Fibroblast of skin of left biceps (primary cell): ENCODE measurements around the gene ISOC2.

Experiments used
- DNase-seq, 2 experiments: peaks; one replicate each; pipeline ENCODE4 v3.0.0-alpha.2; 2013; ENCODE audit warnings: low read depth in 2 of 2

ISOC2 gene

DNA sequence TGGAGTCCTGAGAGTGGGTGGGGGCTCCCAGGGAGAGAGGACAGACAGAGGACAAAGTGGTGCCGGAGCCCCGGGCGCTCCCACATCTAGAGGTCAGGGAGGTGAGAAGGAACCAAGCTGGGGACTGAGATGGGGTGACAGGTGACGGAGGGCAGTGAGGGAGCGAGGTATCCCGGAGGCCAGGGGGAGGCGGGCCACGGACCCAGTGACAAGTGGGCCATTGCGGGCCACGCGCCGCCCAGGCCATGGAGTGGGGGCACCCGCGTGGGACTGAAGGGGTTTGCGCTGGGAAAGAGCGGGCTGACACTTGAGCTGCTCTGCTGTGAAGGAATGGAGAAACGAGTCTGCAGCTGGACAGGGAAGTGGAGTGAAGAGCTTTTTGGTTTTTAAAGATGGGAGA is 17.6 kb upstream of the ISOC2 start:
- DNase-seq: no peak

DNA sequence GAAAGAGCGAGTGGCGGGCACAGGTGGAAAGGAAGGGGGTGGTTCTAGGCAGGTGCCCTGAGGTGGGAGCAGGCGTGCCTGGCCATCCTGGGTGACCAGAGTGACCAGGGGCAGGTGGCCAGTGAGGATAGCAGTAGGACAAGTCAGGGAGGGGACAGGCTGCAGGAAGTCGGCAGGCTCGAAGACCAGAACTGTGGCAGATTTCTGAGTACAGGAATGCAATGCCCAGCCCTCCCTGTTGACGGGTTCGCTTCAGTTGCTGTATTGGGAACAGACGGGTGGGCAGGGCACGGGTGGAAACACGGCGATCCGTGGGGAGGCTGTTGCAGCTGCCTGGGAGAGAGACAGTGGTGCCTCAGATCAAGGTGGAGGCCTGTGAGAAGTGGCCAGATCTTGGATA is 16.9 kb upstream of the ISOC2 start:
- DNase-seq: no peak

DNA sequence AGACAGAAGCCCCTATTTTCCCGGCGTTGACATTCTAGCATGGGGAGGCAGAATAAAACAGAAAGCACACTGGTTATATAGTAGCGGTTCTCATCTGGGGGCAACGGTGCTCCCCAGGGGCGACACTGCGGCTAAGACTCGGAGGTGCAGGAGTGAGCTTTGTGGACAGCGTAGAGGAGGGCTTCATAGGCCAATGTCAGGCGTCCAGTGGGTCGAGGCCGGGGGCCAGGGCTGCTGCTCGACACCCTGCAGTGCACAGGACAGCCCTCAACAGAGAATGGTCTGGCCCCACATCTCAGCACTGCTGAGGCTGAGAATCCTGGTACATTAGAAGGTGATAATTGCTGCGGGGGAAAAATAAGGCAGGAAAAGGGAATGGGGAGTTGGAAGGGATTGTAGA is 16.5 kb upstream of the ISOC2 start:
- DNase-seq: no peak

DNA sequence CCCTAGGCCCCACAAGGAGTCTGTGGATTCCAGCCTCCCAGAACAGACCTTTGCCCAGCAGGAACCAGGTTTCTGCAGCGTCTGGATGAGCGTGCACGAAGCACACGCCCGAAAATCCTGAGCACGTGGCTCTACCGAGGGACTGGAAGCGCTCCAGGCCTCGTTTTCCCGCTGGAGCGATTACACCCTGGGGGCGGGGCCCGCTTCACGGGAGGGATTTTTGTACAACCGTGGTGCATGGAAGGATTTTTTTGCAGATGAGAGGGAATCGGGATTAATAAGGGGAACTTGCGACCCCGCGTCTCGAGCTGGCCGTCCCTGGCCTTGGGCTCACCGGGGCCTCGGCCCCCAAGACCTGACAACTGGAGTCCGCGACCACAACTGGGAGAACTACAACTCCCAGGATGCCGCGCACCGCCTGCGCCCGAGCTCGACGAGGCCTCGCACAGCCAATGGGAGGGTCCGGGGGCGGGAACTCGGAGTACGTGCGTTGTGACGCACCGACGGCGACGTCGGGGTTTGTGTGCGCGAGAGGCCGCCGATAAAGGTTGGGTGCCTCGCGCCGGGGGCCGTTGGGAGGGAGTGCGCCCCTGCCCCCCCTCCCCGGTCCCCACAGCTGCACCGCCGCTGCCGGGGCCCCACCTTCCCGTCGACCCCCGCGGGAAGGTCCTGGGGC is 14.8 kb upstream of the ISOC2 start, which contains the start of gene ZNF628:
Gene ZNF628 (plus strand): TSS at position 518 of the 676 bp plus-strand sequence. CDS start 3,294 bp downstream, outside the sequence.
- DNase-seq: peak; percentile 96 to 97

DNA sequence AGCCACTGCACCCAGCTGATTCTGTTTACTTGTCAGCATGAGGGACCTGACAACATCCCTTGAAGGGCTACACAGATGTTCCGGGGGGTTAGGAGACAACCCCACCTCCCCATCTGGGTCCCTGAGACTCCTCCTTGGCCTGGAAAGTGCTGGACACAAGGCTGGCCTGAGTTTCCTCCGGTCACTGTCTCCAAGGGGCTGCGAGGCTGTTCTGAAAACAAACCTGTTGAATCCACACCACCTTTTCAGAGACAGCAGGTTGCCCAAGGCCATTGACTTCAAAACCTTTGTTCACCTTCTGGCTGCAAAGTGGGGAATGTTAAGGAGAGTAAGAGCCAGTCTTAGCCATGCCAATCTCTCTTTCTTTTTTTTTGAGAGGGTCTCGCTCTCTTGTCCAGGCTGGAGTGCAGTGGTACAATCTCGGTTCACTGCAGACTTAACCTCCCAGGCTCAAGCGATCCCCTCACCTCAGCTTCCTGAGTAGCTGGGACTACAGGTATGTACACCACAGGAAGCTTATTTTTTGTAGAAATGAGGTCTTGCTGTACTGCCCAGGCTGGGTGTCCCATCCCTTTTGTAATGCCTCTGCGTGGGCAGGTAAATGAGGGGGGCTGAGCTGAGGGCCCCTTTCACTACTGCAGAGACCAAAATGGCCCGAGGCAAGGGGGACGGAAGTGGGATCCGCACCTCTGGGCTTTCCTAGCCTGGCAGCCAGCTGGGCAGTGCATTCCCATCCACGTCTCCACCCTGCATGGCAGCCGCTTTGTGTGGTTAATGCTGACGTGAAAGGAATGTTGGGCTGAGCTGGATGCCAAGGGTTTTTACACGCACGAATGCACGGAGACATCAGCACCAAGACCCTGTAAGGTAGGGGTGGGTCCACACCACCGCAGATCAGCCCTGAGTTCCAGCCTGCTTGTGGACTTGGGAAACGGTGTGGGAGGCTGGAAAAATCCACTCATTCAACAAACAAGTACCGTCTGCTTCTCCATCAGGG is 13.1 kb upstream of the ISOC2 start:
- DNase-seq: no peak

DNA sequence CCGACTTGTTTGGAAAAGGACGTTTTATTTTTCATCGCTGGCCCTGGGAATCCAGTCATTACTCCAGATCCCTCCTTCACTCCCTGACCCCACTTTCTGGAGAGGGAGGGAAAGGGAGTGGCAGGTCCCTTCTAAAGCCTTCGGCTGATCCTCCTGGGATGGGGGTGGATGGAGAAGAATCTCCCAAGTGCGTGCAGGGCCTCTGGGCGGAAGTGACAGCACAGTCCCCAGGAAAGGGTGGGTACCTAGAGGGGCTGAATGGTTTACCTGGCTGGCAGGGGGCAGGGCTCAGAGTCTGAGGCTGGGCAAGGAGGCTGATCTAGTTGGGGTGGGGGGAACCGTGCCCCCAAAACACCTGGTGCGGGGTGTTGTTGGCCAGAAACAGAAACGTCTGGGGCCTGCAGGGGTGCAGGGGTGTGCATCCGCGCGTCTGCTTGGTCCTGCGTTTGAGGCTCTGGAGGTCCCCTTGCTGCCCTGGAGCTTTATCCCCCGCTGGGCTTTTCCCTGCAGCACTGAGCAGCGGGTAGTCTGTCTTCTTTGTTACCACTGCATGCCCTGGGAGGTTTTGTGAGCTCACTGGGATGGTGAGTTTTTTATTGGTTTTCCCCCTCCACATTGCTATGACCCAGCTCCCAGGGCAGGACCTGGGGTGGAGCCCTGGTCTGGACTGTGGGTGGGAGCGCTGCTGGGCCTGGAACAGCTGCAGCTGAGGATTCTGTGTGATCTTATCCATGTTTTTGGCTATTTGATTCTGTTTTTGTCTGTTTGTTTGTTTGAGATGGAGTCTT is 12.0 kb upstream of the ISOC2 start:
- DNase-seq: no peak

DNA sequence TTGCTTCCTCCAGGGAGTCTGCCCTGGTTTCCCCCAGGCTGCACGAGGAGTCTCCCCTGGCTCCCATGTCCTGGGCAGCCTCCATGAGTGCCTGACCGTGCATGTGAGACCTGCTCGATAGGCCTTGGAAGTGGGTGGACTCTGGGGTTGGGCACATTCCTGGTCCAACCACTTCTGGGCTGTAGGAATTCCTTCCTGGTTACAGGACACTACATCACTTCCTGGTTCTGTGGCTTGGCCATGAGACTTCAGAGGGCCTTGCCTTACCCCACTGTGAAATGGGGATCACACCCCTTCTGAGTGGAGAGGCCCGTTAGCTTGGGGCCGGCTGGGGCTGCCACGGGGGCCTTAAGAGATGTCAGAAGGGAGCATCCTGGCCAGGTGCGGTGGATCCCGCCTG is 11.0 kb upstream of the ISOC2 start:
- no peak for DNase-seq

DNA sequence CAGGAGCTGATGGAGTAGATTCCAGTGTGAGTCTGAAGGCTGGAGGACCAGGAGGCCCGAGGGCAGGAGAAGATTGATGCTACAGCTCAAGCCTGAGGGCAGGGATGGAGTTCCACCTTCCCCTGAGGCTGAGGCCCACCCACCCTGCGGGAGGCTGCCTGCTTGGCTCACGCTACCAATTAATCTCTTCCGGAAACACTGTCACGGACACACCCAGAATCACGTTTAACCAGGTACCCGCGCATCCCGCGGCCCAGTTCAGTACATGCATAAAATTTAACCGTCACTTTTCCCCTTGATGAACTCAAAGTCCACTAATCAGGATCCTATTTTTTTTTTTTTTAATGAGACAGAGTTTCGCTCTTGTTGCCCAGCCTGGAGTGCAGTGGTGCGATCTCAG is 9.8 kb upstream of the ISOC2 start:
- no peak for DNase-seq

DNA sequence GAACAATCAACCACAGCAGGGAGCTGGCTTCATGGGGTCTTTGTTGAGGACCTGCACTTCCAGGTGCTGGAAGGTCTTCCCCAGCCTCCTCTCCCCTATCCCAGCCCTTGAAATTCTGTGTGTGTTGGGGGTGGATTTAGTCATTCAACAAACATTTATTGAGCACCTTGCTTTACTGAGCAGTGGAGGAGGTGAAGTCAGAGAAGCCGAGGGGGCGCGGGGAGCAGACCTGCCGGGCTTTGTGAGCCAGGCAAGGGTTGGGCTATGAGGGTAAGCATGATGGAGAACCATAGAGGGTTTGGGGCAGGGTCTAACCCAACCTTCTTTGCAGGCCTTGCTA is 6.6 kb upstream of the ISOC2 start:
- DNase-seq: no peak

DNA sequence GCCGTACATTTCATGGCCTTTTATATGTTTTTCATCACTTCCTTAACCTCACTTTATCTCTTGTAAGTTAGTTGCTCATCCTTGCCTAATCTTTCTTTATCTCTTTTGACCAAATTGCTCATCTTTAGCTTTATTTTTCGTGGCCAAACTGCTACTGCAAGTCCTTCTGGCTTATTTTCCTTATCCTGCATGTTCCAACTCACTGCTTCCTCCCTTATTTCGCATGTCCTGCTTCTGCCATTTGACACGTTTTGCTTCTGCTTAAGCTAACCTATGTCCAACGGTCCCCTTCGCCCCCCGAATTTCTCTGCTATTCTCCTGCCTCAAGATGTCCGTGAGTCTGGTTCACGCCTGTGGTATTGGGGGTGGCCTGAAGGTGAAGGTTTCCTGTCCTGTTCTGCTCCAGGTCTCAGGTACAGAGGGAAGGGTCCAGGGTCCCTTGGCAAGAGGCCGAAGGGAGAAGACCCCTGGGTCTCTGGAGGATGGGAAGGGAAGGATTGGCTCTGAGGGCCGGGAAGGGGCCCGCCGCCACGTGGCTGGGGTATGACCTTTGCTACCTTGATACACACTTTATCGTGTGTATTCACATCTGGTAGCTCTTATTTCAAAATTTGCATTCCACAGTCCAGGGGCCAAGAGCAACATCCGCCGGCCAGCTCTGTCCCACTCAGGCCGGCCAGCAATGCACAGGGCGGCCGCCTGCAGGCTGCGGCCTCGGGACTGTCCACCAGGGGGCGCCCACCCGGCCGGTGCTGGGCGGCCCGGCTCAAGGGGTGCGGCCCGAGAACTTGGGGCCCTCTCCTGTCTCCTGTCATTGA is 6.0 kb upstream of the ISOC2 start:
- no peak for DNase-seq

DNA sequence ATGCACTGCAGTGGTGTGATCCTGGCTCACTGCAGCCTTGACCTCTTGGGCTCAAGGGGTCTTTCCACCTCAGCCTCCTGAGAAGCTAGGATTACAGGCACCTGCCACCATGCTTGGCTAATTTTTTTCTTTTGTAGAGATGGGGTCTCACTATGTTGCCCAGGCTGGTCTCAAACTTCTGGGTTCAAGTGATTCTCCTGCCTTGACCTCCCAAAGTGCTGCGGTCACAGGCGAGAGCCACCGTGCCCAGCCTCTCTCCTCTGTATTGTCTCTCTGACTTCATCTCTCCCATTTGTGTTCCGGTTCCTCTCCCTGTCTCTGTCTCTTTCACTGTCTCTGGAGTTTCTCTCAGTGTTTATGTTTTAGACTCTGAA is 4.8 kb upstream of the ISOC2 start:
- no peak for DNase-seq

DNA sequence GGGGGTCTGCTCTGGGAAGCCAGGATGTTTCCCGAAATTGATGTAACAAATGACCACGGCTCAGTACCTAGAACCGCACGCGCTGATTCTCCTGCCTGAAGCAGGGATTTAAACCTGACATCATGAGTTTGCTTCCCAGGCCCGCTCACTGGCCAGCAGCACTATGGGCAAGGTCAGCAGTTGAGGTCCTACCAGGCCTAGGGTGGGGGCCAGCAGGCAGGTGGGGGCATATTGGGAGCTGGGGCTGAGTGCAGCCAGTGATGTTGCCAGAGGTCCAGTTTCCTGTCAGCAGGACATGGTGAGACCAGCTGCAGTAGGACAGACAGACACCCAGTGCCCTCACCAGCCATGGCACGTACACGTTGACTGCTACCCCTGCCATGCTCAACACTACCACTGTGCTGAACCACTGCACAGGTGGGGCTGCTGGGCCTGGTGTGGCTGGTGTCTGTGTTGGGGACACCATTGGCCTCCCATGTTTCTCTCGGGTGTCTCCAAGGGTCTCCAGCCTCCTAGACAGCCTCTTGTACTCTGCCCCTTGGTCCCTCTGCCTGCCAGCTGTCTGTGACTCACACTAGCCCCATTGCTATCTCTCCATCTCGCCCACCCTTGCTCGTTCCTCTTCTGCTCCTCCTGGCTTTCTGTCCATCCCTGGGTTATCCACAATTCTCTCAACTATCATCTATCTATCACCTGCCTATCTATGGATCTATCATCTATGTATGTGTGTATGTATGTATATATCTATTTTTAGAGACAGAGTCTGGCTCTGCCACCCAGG is 4.2 kb upstream of the ISOC2 start:
- no peak for DNase-seq

DNA sequence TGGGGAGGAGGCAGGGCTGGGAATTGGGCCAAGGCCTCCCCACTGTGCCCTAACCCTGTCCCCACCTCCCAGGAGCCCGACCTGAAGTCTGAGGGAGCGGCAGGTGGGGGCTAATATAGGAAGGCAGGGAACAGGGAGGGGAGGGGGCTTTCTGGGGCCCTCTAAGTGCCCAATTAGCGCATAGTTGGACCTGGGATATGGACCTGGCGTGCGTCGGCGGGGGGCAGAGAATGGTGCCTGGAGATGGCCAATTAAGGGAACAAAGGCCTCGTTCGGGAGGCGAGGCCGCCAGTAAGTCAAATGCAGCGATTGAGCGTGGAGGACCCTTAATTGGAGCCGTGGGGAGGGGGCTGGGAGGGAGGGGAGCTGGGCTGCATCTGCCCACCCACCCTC is 3.2 kb upstream of the ISOC2 start, which contains the start of gene C19orf85:
Gene C19orf85 (minus strand): TSS at position 90 of the 393 bp plus-strand sequence. CDS start 197 bp downstream, outside the sequence.
- no peak for DNase-seq

DNA sequence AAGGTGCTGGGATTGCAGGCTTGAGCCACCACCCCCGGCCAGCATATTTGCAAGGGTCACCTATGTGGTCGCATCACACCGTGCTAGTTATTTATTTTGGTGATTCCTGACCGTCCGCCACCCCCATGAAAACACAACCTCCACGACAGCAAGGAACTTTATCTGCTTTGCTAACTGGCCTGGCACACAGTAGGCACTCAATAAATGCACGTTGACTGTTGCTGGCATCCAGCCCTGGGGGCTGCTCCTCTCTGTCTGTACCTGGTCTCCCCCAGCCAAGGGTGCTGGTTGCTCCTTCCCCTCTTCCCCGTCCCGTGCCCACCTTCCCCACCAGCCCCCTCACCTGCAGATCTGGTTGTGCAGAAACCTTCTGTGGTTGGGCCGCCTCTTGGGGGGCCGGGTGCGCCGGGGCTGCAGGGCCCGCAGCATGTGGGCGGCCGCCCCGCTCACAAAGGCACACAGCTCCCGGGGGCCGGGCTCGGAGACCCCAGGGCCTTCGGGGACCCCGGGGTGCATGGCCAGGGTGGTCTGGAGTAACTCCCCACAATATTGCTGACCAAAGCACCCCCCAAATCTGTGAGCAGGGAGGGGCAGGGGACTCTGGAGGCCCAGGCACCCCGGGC is 2.7 kb upstream of the ISOC2 start:
- no peak for DNase-seq

DNA sequence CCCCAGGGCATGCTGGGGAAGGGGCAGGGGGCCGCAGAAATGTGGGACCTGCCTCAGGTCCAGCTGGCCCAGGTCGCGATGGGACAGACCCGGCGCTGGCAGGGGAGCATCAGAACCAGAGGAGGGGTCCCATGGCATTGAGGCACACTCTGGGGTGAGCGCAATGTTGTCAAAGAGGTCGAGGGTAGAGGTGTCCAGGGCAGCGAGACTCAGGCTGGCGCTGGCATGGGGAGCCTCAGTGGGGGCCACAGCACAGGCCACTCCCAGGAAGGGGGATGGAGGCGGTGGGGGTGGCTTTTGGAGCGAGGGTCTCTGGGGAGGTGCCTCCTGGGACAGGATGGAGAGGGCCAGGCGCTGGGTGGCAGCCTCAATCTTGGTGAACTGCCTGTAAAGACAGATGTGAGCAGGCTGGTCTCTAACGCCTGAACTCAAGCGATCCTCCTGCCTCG is 2.2 kb upstream of the ISOC2 start:
- DNase-seq: no peak

DNA sequence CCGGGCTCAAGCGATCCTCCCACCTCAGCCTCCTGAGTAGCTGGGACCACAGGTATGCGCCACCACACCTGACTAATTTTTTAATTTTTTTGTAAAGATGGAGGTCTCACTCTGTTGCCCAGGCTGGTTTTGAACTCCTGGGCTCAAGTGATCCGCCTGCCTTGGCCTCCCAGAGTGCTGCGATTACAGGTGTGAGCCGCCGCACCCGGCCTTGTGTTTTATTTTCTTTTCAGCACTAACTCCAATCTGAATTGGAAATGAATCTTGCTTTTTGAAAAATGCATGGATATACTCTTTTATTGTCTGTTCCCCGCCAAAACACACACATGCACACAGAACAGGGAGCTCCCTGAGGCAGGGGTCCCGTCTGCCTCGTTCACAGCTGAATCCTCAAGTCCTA is 1.3 kb upstream of the ISOC2 start:
- no peak for DNase-seq

DNA sequence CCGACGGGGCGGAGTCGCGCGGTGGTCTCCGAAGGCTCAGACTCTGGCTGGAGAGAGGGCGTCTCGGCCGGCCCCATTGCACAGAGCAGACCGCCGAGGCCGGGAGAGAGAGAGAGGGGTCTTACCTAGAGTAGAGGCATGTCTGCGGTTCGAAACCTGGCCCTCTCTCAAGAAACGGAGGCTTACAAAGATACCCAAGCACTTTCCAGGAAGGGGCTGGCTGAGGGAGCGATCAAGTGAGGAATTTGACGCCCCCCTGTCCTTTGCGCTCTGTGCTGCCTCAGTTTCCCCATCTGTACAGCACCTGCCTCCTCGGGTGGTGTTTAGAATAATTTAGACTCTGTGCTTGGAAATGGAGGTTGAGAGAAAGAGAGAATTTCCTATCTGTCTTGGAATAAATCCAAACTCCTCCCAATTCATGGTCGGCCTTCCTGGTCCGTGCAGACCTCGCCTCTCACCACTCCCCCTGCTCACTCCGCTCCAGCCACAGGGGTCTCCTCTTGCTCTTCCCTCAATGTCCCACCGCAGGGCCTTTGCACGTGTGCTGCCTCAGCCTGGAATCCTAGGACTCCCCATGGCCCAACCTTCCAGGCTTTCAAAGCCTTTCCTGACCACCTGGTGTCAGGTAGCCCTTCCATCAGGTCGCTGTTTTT is 658 bp upstream of the ISOC2 start:
- no peak for DNase-seq

DNA sequence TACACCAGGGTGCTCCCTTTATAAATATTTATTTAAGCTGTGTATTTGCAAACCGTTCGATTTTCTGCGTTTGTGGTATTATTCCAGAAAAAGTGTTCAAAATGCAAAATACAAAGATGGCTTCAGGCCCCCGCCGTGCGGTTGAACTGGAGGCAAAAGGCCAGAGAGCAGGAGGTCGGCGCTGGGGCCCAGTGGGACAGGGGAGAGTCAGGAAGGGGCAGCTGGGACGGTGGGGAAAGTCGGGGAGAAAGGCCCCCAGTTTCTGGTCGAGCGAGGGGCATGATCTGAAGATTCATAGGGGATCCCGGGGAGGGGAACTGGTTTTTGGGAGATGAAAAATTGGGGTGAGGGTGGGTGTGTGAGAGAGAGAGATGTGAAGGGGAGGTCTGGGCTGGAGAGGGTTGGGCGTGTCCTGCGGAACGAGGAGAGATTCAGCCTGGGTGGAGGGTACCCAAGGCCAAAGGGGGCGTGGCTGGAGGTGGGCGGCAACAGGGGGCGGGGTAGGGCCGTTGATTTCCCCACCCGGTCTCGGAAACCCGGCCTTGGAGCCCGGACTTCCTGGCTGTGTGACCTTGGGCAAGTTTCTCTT is 678 bp downstream of the ISOC2 start:
- DNase-seq: peak; percentile 54
